Duodenal mucosa (tissue), 2 donors: ENCODE results near the gene NEURL2.

Experiments used
- H3K27ac ChIP-seq: one replicate; pipeline ENCODE4 v1.7.0; 2013; ENCODE audit warnings: low read depth, low read length
- H3K27me3 ChIP-seq, 2 donors: one replicate each; pipeline ENCODE4 v1.7.0; 2013; ENCODE audit warnings: low read length in 2 of 2, control low read depth in 1 of 2; ENCODE audit not compliant: insufficient read depth in 2 of 2, control insufficient read depth in 1 of 2
- H3K36me3 ChIP-seq, 2 donors: one replicate each; pipeline ENCODE4 v1.7.0; 2013; ENCODE audit warnings: low read length in 2 of 2, control low read depth in 1 of 2; ENCODE audit not compliant: insufficient read depth in 2 of 2, control insufficient read depth in 1 of 2
- H3K4me1 ChIP-seq, 2 donors: one replicate each; pipeline ENCODE4 v1.7.0; 2013; ENCODE audit warnings: low read length in 2 of 2, control low read depth in 1 of 2; ENCODE audit not compliant: insufficient read depth in 2 of 2, control insufficient read depth in 1 of 2
- H3K4me3 ChIP-seq, 2 donors: one replicate each; pipeline ENCODE4 v1.7.0; 2013; ENCODE audit warnings: low read length in 2 of 2, low read depth in 1 of 2
- H3K9ac ChIP-seq, 2 donors: one replicate each; pipeline ENCODE4 v1.7.0; 2013; ENCODE audit warnings: low read length in 2 of 2, low read depth in 1 of 2
- H3K9me3 ChIP-seq, 2 donors: one replicate each; pipeline ENCODE4 v1.7.0; 2013; ENCODE audit warnings: low read length in 2 of 2, control low read depth in 1 of 2; ENCODE audit not compliant: control insufficient read depth in 1 of 2

NEURL2 gene

DNA sequence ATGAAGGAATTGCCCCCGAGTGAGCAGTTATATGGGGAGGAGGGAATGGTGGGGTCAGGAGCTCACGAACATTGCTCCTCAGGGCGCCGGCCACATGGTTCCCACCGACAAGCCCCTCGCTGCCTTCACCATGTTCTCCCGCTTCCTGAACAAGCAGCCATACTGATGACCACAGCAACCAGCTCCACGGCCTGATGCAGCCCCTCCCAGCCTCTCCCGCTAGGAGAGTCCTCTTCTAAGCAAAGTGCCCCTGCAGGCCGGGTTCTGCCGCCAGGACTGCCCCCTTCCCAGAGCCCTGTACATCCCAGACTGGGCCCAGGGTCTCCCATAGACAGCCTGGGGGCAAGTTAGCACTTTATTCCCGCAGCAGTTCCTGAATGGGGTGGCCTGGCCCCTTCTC, 7.3 kb upstream of the NEURL2 start:
- Histone ChIP-seq H3K4me1 (peaks cover under 1 to 2% of the 10 kb centered on the region in 2 donors), H3K9me3 (no peaks in the 10 kb centered on the region), H3K4me3 (no peak overlapping the region), H3K9ac (no peak overlapping the region), H3K36me3 (peaks cover 26 to 56% of the 10 kb centered on the region in 2 donors), H3K27me3 (no peaks in the 10 kb centered on the region), H3K27ac (no peak overlapping the region)

DNA sequence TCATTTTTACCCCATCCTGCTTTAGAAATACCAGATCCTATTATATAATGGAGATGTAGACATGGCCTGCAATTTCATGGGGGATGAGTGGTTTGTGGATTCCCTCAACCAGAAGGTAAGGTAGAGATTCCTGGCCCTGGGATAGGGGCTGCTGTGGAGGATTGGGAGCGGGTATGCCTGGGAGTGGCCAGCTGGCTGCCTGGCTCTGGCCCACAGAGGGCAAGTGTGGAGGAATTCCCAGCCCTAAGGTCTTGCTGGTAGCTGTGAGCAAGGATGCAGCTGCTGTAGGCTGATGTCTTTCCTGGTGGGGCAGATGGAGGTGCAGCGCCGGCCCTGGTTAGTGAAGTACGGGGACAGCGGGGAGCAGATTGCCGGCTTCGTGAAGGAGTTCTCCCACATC, 6.7 kb upstream of the NEURL2 start:
- no peak overlapping the region for H3K27ac ChIP-seq
- H3K27me3 ChIP-seq = no peaks in the 10 kb centered on the region
- no peak overlapping the region for H3K9ac ChIP-seq
- H3K4me3 ChIP-seq = no peak overlapping the region
- peaks cover 6 to 8% of the 10 kb centered on the region in 2 donors for H3K4me1 ChIP-seq
- no peaks in the 10 kb centered on the region for H3K9me3 ChIP-seq
- peaks cover 26 to 61% of the 10 kb centered on the region in 2 donors for H3K36me3 ChIP-seq

DNA sequence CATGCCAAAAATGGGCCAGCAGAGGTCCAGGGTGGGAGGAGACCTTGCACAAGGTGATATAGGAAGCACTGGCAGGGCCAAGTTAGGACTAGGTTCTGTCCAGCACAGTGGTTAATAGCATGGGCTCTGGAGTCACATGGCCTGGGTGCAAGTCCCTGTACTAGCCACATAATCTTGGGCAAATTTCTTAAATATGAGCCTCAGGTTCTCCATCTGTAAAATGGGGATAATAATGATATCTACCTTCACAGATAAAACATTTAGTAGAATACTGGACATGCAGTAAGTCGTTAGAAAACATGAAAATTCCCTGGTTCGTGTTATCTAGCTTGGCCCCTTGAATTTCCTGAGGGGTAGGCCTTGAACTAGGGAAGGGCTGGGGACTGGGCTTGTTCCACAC, 6.3 kb upstream of the NEURL2 start:
- H3K4me3 ChIP-seq = no peak overlapping the region
- H3K36me3 ChIP-seq = peaks cover 26 to 63% of the 10 kb centered on the region in 2 donors
- H3K9me3 ChIP-seq = no peaks in the 10 kb centered on the region
- no peaks in the 10 kb centered on the region for H3K27me3 ChIP-seq
- no peak overlapping the region for H3K9ac ChIP-seq
- H3K27ac ChIP-seq = no peak overlapping the region
- peaks cover 10 to 12% of the 10 kb centered on the region in 2 donors for H3K4me1 ChIP-seq

DNA sequence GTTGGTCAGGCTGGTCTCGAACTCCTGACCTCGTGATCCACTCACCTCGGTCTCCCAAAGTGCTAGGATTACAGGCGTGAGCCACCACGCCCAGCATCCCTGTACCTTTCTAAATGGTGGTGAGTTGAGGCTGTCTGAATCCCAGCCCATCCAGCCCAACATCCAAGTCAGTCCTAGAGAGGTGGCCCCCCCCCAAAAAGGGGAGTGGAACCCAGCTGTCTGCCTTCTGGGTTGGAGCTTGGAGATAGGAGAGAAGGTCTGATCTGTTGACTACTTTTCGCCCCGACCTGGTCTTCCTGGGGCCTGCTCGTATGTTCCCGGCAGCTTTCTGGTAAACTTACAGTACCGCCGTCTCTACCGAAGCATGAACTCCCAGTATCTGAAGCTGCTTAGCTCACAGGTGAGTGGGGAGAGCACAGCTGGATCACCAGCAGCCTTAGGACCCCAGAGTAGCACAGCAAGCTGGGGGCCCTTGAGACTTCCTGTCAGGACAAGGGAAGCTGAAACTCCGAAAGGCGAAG, 5.7 kb upstream of the NEURL2 start:
- Histone ChIP-seq H3K4me3 (no peak overlapping the region), H3K9ac (no peak overlapping the region), H3K9me3 (no peaks in the 10 kb centered on the region), H3K36me3 (peaks cover 26 to 63% of the 10 kb centered on the region in 2 donors), H3K4me1 (peaks cover 16 to 17% of the 10 kb centered on the region in 2 donors), H3K27ac (no peak overlapping the region), H3K27me3 (no peaks in the 10 kb centered on the region)

DNA sequence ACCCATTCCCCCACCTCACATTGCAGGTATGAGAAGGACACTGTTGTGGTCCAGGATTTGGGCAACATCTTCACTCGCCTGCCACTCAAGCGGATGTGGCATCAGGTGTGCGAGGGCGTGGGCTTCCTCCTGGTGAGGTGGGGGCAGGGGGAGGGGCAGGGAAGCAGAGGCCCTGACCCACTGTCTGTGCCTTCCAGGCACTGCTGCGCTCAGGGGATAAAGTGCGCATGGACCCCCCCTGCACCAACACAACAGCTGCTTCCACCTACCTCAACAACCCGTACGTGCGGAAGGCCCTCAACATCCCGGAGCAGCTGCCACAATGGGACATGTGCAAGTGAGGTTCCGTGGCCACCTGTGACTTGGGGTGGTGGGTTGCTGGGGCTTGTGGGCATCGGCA, 3.8 kb upstream of the NEURL2 start:
- no peak overlapping the region for H3K9ac ChIP-seq
- no peak overlapping the region for H3K4me3 ChIP-seq
- H3K4me1 ChIP-seq = peaks cover 20 to 29% of the 10 kb centered on the region in 2 donors
- no peaks in the 10 kb centered on the region for H3K9me3 ChIP-seq
- H3K27ac ChIP-seq = no peak overlapping the region
- no peaks in the 10 kb centered on the region for H3K27me3 ChIP-seq
- peaks cover 26 to 57% of the 10 kb centered on the region in 2 donors for H3K36me3 ChIP-seq

DNA sequence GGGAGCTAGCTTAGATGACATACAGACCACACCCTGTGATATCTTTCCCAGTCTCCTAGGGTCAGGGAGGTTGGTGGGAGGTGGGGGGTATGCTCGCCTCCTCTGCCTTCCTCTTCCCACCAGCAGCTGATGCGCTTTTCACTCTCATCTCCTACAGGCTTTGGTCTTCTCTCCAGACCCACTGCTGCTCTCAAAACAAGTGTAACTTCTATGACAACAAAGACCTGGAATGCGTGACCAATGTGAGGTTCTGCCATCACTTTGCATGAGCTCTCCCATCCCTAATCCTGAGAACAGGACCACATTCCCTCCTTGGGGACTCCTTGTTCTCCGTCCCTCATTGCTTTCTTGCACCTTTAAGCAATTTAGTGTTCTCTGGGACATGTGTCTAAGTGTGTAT, 2.8 kb upstream of the NEURL2 start:
- H3K36me3 ChIP-seq = peaks cover 26 to 53% of the 10 kb centered on the region in 2 donors
- H3K27ac ChIP-seq = no peak overlapping the region
- peaks cover 24 to 36% of the 10 kb centered on the region in 2 donors for H3K4me1 ChIP-seq
- H3K27me3 ChIP-seq = no peaks in the 10 kb centered on the region
- no peak overlapping the region for H3K9ac ChIP-seq
- no peak overlapping the region for H3K4me3 ChIP-seq
- no peaks in the 10 kb centered on the region for H3K9me3 ChIP-seq

DNA sequence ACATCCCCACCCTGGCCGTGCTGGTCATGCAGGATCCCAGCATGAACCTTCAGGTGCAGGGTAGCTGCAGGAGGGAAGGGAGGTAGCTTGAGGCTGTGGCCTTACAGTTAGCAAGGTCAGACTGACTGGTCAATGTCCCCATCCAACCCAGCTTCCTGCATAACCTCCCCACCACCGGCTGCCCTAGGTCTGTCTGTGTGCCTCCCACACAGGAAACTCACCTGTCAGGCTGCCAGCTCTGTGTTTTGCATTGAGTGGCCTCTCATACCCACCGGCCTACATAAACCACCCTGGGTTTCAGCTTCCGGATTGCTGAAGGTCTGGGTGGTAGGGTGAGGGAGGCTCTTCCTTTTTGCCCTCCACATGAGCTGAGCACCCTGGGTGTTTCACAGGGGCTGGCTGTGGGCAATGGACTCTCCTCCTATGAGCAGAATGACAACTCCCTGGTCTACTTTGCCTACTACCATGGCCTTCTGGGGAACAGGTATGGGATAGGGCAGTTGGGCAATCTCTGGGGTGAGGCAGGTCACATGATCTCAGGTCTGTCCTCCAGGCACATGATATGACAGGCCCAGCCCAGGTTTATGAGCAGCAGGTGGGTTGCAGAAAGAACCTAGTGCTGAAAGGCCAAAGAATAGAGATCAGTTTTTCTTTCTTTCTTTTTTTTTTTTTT, 2.0 kb upstream of the NEURL2 start:
- Histone ChIP-seq H3K9ac (peak overlapping the region; percentile 5 to 20), H3K36me3 (peaks cover 20 to 51% of the 10 kb centered on the region in 2 donors), H3K27ac (no peak overlapping the region), H3K9me3 (no peaks in the 10 kb centered on the region), H3K4me3 (peak overlapping the region; percentile 26 to 64), H3K27me3 (no peaks in the 10 kb centered on the region), H3K4me1 (peaks cover 24 to 37% of the 10 kb centered on the region in 2 donors)

DNA sequence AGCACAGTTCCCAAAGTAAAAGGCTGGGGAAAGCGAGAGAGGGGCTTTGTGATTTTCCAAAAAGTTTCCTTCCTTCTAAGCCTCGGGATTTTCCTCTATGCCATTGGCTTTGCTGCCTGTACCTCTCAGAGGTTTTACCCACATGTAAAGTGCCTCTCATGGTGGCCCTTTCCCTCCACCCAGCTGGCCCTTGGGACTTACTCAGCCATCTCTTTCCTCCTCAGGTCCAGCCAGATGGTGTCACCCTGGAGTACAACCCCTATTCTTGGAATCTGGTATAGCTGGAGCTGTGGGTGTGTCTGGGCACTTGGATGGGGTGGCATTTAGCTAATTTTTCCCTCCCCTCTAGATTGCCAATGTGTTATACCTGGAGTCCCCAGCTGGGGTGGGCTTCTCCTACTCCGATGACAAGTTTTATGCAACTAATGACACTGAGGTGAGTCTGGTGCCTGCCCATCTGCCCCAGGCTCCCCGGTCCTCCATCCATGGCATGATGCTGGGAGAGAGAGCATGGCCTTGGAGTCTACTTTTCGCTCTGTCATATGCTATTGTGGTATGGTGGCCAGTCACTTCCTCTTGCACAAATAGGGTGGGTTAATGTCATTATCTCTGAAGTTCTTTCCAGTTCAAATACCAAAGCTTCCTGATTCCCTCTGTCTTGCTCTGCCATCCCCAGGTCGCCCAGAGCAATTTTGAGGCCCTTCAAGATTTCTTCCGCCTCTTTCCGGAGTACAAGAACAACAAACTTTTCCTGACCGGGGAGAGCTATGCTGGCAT, 1.2 kb upstream of the NEURL2 start:
- Histone ChIP-seq H3K27ac (no peak overlapping the region), H3K9me3 (no peaks in the 10 kb centered on the region), H3K9ac (peak overlapping the region; percentile 67 to 86), H3K36me3 (peaks cover 22 to 49% of the 10 kb centered on the region in 2 donors), H3K4me3 (peak overlapping the region; percentile 64 to 88), H3K27me3 (no peaks in the 10 kb centered on the region), H3K4me1 (peaks cover 24 to 37% of the 10 kb centered on the region in 2 donors)

DNA sequence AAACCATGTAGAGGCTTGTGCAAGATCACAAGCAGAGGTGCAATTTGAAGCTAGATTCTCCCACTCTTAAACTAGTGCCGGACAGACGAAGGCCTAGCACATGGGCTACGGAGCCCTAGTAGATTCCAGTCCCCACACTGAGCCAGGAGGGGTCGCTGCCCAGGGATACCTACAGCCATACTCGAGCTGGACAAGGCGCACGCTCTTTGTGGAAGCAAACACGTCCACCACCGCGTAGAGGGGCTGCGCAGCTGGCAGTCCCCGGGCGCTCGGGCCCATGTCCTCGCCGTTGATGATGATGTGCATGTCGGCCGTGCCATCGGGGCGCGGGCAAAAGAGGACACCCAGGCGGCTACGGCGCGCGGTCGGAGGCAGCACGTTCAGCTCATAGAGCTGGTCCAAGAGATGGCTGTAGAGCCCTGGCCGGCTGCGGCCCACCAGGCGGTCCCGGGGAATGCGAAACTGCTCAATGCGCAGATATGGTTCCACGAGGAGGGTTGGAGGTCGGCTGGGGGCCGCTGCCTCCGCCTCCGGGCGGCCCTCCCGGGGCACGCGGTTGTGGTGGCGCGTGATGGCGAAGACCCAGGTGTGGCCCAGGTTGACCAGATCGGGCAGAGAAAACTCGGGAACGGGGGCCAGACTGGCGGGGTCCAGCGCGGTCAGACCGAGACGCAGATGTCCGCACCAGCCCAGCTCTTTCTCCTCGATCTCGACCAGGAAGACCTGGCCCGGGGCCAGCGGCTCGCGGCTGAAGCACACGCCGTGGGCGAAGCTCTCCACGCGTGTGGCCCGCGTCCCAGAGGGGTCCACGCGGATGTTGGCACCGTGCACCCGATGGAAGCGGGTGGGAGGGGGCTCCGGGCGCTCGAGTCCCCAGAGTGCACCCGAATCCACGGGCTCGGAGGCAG, 677 bp downstream of the NEURL2 start:
- peak overlapping the region; percentile 82 for H3K27ac ChIP-seq
- peaks cover 14 to 48% of the 10 kb centered on the region in 2 donors for H3K36me3 ChIP-seq
- H3K9ac ChIP-seq = peak overlapping the region; percentile 67 to 86
- peaks cover 24 to 37% of the 10 kb centered on the region in 2 donors for H3K4me1 ChIP-seq
- peak overlapping the region; percentile 64 to 88 for H3K4me3 ChIP-seq
- no peaks in the 10 kb centered on the region for H3K9me3 ChIP-seq
- H3K27me3 ChIP-seq = no peaks in the 10 kb centered on the region
